H1 (cell line): ENCODE results near the gene SBF2. TPM values are rescaled to one million over a fixed set of nuclear protein-coding genes. Genes with fewer than 3 reads are reported as not detected.
"Not testable (repeated sequence)": the region's sequence is repeated elsewhere in the genome, so short reads cannot be mapped to it uniquely, and the experiment has no call there.

ENCODE experiments used
- CTCF ChIA-PET: fragments of 300-600 bp; sonication (Branson Sonifier 250); formaldehyde crosslinking; loops from one replicate; lab custom pipeline; 2021; ENCODE audit not compliant: partially characterized antibody; lab: Charles Lee
- POLR2A ChIA-PET: fragments of 300-600 bp; sonication (Branson Sonifier 250); formaldehyde crosslinking; loops from one replicate; lab custom pipeline; 2021; ENCODE audit warnings: inconsistent platforms; ENCODE audit not compliant: partially characterized antibody; lab: Charles Lee
- DNase-seq, 2 experiments: peaks; one replicate each; pipeline versions ENCODE4 v3.0.0 to v3.0.0-alpha.2; 2010 to 2022; ENCODE audit warnings: low spot score in 2 of 2, low read depth in 1 of 2, mixed read lengths in 1 of 2
- FAIRE-seq: peaks from 2 replicates; lab custom pipeline; 2011; peaks lifted over from hg19 to GRCh38; lab: Jason Lieb, UNC
- H2AFZ ChIP-seq: 2 replicates; pipeline ENCODE4 v1.8.1; 2012; ENCODE audit warnings: low read length, inconsistent platforms
- H2AK5ac ChIP-seq: 2 replicates; pipeline ENCODE4 v1.6.1; 2013; ENCODE audit warnings: low read depth, low read length
- H2BK120ac ChIP-seq: replicated peaks from 2 replicates; pipeline ENCODE3; 2013; ENCODE audit warnings: low read depth, low read length, inconsistent platforms
- H2BK12ac ChIP-seq: 2 replicates; pipeline ENCODE4 v1.6.1; 2013; ENCODE audit warnings: low read depth, low read length
- H2BK15ac ChIP-seq: 2 replicates; pipeline ENCODE4 v1.6.1; 2013; ENCODE audit warnings: low read length
- H2BK20ac ChIP-seq: 2 replicates; pipeline ENCODE4 v1.6.1; 2013; ENCODE audit warnings: low read length
- H2BK5ac ChIP-seq: 2 replicates; pipeline ENCODE4 v1.6.1; 2013; ENCODE audit warnings: low read depth, low read length
- H3K14ac ChIP-seq: 2 replicates; pipeline ENCODE4 v1.6.1; 2013; ENCODE audit warnings: inconsistent platforms; ENCODE audit not compliant: insufficient read length
- H3K18ac ChIP-seq: 2 replicates; pipeline ENCODE4 v1.6.1; 2013; ENCODE audit warnings: low read length; ENCODE audit errors: extremely low read depth
- H3K23ac ChIP-seq: 2 replicates; pipeline ENCODE4 v1.6.1; 2013; ENCODE audit warnings: inconsistent platforms; ENCODE audit not compliant: insufficient read length
- H3K23me2 ChIP-seq: 2 replicates; pipeline ENCODE4 v1.6.1; 2013; ENCODE audit warnings: low read depth, low read length
- H3K27ac ChIP-seq: 2 replicates; pipeline ENCODE4 v1.6.1; 2011; ENCODE audit warnings: low read depth, low read length, inconsistent platforms
- H3K27me3 ChIP-seq, 4 experiments: replicated peaks in 1 of 4; 1 replicate in 1 of 4; 2 replicates in 3 of 4; pipeline versions ENCODE4 v1.6.1 to v1.8.1; 2011 to 2013; ENCODE audit warnings: low read length in 3 of 4, mild to moderate bottlenecking in 3 of 4, inconsistent platforms in 2 of 4, mixed read lengths in 2 of 4, moderate library complexity in 1 of 4; ENCODE audit not compliant: control insufficient read depth in 3 of 4, insufficient read depth in 3 of 4; ENCODE audit errors: extremely low read depth in 1 of 4
- H3K36me3 ChIP-seq, 4 experiments: 2 replicates each; pipeline versions ENCODE4 v1.6.1 to v1.8.1; 2011 to 2013; ENCODE audit warnings: mild to moderate bottlenecking in 4 of 4, low read length in 3 of 4, moderate library complexity in 2 of 4, control low read depth in 1 of 4, inconsistent platforms in 1 of 4; ENCODE audit not compliant: insufficient read depth in 4 of 4, control insufficient read depth in 2 of 4
- H3K4ac ChIP-seq: replicated peaks from 2 replicates; pipeline ENCODE3; 2013; ENCODE audit warnings: low read length, low read depth, mixed read lengths, inconsistent platforms; ENCODE audit not compliant: insufficient read length
- H3K4me1 ChIP-seq, 4 experiments: replicated peaks in 1 of 4; 1 replicate in 1 of 4; 2 replicates in 3 of 4; pipeline versions ENCODE4 v1.6.1 to v1.8.1; 2011 to 2013; ENCODE audit warnings: low read length in 3 of 4, inconsistent platforms in 2 of 4, mixed read lengths in 1 of 4; ENCODE audit not compliant: insufficient read depth in 4 of 4, control insufficient read depth in 3 of 4
- H3K4me2 ChIP-seq, 2 experiments: 2 replicates each; pipeline versions ENCODE4 v1.6.1 to v1.8.1; 2011 to 2013; ENCODE audit warnings: low read depth in 2 of 2, low read length in 2 of 2, control low read depth in 1 of 2, inconsistent platforms in 1 of 2, mild to moderate bottlenecking in 1 of 2; ENCODE audit not compliant: insufficient read depth in 1 of 2
- H3K4me3 ChIP-seq, 4 experiments: fragments of 200-600, 300-600 bp in 1 of 4; sonication (generic), shearing (Covaris generic), sonication (Bioruptor Twin) in 1 of 4; 2 replicates each; pipeline versions ENCODE4 v1.5.1 to v1.8.1; 2011 to 2016; ENCODE audit warnings: low read length in 4 of 4, low read depth in 3 of 4, control low read depth in 2 of 4, inconsistent platforms in 2 of 4, mild to moderate bottlenecking in 2 of 4, mixed read lengths in 1 of 4, moderate library complexity in 1 of 4; ENCODE audit not compliant: insufficient read depth in 2 of 4; ENCODE audit errors: extremely low read depth in 1 of 4
- H3K56ac ChIP-seq: replicated peaks from 2 replicates; pipeline ENCODE3; 2013; ENCODE audit warnings: low read depth, mild to moderate bottlenecking, mixed read lengths, low read length, inconsistent platforms; ENCODE audit not compliant: insufficient read length
- H3K79me1 ChIP-seq: 2 replicates; pipeline ENCODE4 v1.6.1; 2013; ENCODE audit warnings: low read depth, low read length, control low read depth
- H3K79me2 ChIP-seq, 2 experiments: 2 replicates each; pipeline versions ENCODE4 v1.6.1 to v1.8.1; 2012 to 2013; ENCODE audit warnings: low read length in 2 of 2, mild to moderate bottlenecking in 2 of 2, inconsistent platforms in 1 of 2; ENCODE audit not compliant: insufficient read depth in 2 of 2, control insufficient read depth in 1 of 2
- H3K9ac ChIP-seq, 4 experiments: replicated peaks in 1 of 4; 1 replicate in 1 of 4; 2 replicates in 3 of 4; pipeline versions ENCODE4 v1.6.1 to v1.8.1; 2011 to 2013; ENCODE audit warnings: low read depth in 3 of 4, low read length in 3 of 4, control low read depth in 2 of 4, mild to moderate bottlenecking in 2 of 4, moderate library complexity in 2 of 4, inconsistent platforms in 1 of 4; ENCODE audit errors: extremely low read depth in 1 of 4
- H3K9me3 ChIP-seq, 2 experiments: 2 replicates each; pipeline versions ENCODE4 v1.6.1 to v1.8.1; 2012 to 2013; ENCODE audit warnings: mild to moderate bottlenecking in 2 of 2, moderate library complexity in 2 of 2, control low read depth in 1 of 2, inconsistent platforms in 1 of 2, low read depth in 1 of 2, low read length in 1 of 2, mixed read lengths in 1 of 2; ENCODE audit not compliant: insufficient read depth in 2 of 2
- H4K20me1 ChIP-seq, 2 experiments: replicated peaks in 1 of 2; 2 replicates each; pipeline versions ENCODE3 to v1.8.1; 2011 to 2013; ENCODE audit warnings: inconsistent platforms in 2 of 2, low read length in 2 of 2, mild to moderate bottlenecking in 1 of 2; ENCODE audit not compliant: insufficient read depth in 2 of 2, control insufficient read depth in 1 of 2
- H4K5ac ChIP-seq: 2 replicates; pipeline ENCODE4 v1.6.1; 2013; ENCODE audit warnings: low read length, low read depth, mixed read lengths, inconsistent platforms; ENCODE audit not compliant: insufficient read length
- H4K8ac ChIP-seq: 2 replicates; pipeline ENCODE4 v1.8.0; 2013; ENCODE audit warnings: mild to moderate bottlenecking, moderate library complexity, low read length, inconsistent platforms; ENCODE audit not compliant: insufficient read depth; ENCODE audit errors: extremely low read depth
- H4K91ac ChIP-seq: replicated peaks from 2 replicates; pipeline ENCODE3; 2013; ENCODE audit warnings: low read length, mixed read lengths, inconsistent platforms; ENCODE audit not compliant: insufficient read length
- TEAD4 ChIP-seq: IDR thresholded peaks from 2 replicates; pipeline ENCODE4 v1.6.1; 2012; ENCODE audit warnings: low read depth, low read length, inconsistent platforms, mixed read lengths
- WGBS, 2 experiments: shearing (Covaris generic) in 1 of 2; methylation state at CpG; one replicate each; pipeline versions ENCODE4 v1.1.6 to v1.1.7; 2013 to 2015; ENCODE audit warnings: low lambda C conversion rate in 2 of 2, mixed read lengths in 2 of 2, inconsistent platforms in 1 of 2, low coverage in 1 of 2, missing lambda C conversion rate in 1 of 2; ENCODE audit not compliant: insufficient replicate concordance in 2 of 2, insufficient coverage in 1 of 2, insufficient read length in 1 of 2; ENCODE audit errors: extremely low coverage in 1 of 2, missing lambda C conversion rate in 1 of 2; 5-methylcytosine and 5-hydroxymethylcytosine counted together
- polyA plus RNA-seq, 7 experiments: library from polyadenylated mRNA; depleted of rRNA in 3 of 7; stranded (reverse) in 5 of 7; unstranded in 2 of 7; fragments of >200 nt in 5 of 7; fragments of 200-250 nt in 2 of 7; gene quantifications; 1 replicate in 5 of 7; 2 replicates in 1 of 7; 4 replicates in 1 of 7; pipeline versions ENCODE4 v1.2.1 to v1.2.3, GENCODE V29; 2011 to 2013; ENCODE audit warnings: missing spikeins in 2 of 7, mixed read lengths in 2 of 7
- total RNA-seq: library from RNA; stranded (reverse); fragmentation: NEBNext Ultra II Directional; extraction: Animal tissue kit (Norgen Biotek cat#: 25700); gene quantifications from 2 replicates; pipeline ENCODE4 v1.2.1, GENCODE V29; 2021

SBF2 gene
- total and polyA plus RNA-seq, 2 of the 8 experiments (the other 6 are each of a cell fraction or from before 2014, with no cell fraction given), result 36.7 to 50.5 TPM

DNA sequence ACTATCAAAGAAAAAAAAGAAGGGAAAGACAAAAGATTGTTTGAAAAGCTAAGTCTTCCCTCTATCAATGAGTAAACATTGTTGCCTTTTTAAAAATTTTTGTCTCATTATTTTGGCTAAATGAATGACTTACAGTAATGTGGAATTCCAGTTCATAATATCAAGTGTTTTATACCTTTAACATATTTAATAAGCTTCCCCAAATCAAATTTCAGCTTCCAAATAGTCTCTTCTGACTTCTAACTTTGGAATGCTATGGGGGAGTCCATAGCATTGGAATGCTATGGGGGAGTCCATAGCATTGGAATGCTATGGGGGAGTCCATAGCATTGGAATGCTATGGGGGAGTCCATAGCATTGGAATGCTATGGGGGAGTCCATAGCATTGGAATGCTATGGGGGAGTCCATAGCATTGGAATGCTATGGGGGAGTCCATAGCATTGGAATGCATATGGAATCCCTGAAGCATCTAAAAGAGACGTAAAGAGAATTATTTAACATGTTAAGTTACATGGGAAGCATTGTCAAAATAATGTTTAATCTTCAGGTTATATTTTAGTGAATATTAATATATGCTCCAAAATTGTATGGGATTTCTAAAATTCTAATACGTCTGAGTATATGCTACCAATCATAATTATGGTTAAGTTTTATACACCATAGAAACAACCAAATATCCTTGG lies 44.4 kb downstream of the SBF2 start:
- H3K23ac ChIP-seq, H4K5ac ChIP-seq, H3K18ac ChIP-seq, H3K23me2 ChIP-seq, H2BK120ac ChIP-seq, H3K27me3 ChIP-seq, H2BK20ac ChIP-seq, H3K14ac ChIP-seq, H3K36me3 ChIP-seq, DNase-seq, H2BK15ac ChIP-seq, H4K20me1 ChIP-seq, H4K91ac ChIP-seq, H2BK5ac ChIP-seq, H3K4ac ChIP-seq, H3K4me2 ChIP-seq, H3K9me3 ChIP-seq, H4K8ac ChIP-seq: not testable (repeated sequence)
- ChIA-PET POLR2A (interaction anchor here (1.2 kb wide), 1 partner anchor 102 kb away, joined by 3 read pairs; no protein-coding TSS in a partner anchor), CTCF (interaction anchor here (0.6 kb wide), 1 partner anchor 17 kb away, joined by 3 read pairs; no protein-coding TSS in a partner anchor)
- Histone ChIP-seq H3K79me2 (peaks cover 0 to 25% of the 10 kb centered on the region in 2 experiments; a peak in 2 of 4 replicates), H3K4me3 (peak overlapping the region in 1 of 4 experiments; percentile 22; a peak in 1 of 8 replicates)
- TF ChIP-seq TEAD4, result peak; percentile 73
- TF ChIP-seq, all 59 proteins: peak for 1; not testable (repeated sequence) for 58
- H3K56ac ChIP-seq, H3K9ac ChIP-seq, FAIRE-seq, H3K4me1 ChIP-seq, H3K27ac ChIP-seq, H3K79me1 ChIP-seq, H2BK12ac ChIP-seq, H2AK5ac ChIP-seq, H2AFZ ChIP-seq: not testable (repeated sequence)
- WGBS, 2 experiments, result 89% methylated on average over 2 of the region's 2 CpGs; no CpG with 5 or more reads in 1 of the 2 experiments
